BJ (cell line): Measurements from ENCODE around the gene DOCK6. TPM values are rescaled to one million over a fixed set of nuclear protein-coding genes. Genes with fewer than 3 reads are reported as not detected.
A peak's percentile ranks its signal among the peaks of the same experiment; 100 is the strongest.

Experiments used
- CTCF ChIA-PET: fragments of 350-600 bp; formaldehyde crosslinking; extraction: SDS; loops from one replicate; lab custom pipeline; 2021; ENCODE audit warnings: antibody characterized with exemption, inconsistent platforms; lab: Yijun Ruan, JAX
- POLR2A ChIA-PET: fragments of 300-600 bp; sonication (Branson Sonifier 250); formaldehyde crosslinking; extraction: SDS; loops from one replicate; lab custom pipeline; 2021; ENCODE audit warnings: antibody characterized with exemption; lab: Charles Lee
- DNase-seq: peaks from one replicate; pipeline ENCODE4 v3.0.0-alpha.2; 2011; ENCODE audit warnings: low read depth
- H3K27me3 ChIP-seq: 2 replicates; pipeline ENCODE4 v1.6.0; 2011; ENCODE audit warnings: low read length; ENCODE audit not compliant: control insufficient read depth, insufficient read depth
- H3K36me3 ChIP-seq: 2 replicates; pipeline ENCODE4 v1.5.1; 2011; ENCODE audit warnings: low read length; ENCODE audit not compliant: control insufficient read depth, insufficient read depth
- H3K4me3 ChIP-seq: 2 replicates; pipeline ENCODE4 v1.5.1; 2011; ENCODE audit warnings: low read depth, mild to moderate bottlenecking, control low read depth, low read length
- CTCF ChIP-seq: IDR thresholded peaks from 2 replicates; pipeline ENCODE4 v1.5.1; 2011; ENCODE audit warnings: low read depth, mild to moderate bottlenecking, control low read depth, inconsistent platforms, low read length, moderate library complexity; ENCODE audit not compliant: insufficient read depth
- polyA plus RNA-seq: library from polyadenylated mRNA; depleted of rRNA; stranded (reverse); fragments of >200 nt; gene quantifications from 2 replicates; pipeline ENCODE4 v1.2.3, GENCODE V29; 2011

Gene DOCK6
- polyA plus RNA-seq, 1 experiment = 15.2 TPM

GRCh38 chr19:11192957-11193939 lies 69.1 kb downstream of the DOCK6 start:
- POLR2A ChIA-PET = no interaction called here
- CTCF ChIA-PET = interaction anchor here (1.0 to 1.6 kb wide), 3 partner anchors 24 to 56 kb away, joined by 3 to 5 read pairs (median 4); partner anchors contain the start of gene SPC24

DNA sequence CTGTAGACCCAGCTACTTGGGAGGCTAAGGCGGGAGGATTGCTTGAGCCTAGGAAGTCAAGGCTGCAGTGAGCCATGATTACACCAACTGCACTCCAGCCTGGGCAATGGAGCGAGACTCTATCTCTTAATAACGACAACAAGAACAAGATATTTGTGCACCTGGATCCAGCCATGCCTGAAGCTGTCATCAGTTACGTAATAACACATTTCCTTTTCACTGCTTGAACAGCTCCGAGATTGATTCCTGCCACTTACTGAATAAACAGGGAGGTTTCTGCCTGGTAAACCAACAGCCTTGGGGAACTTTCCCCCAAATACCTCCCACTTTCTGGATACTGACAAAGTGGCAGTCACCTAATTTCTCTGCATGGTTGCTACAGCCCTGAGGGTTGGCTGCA lies 70.4 kb downstream of the DOCK6 start:
- no peak for TF ChIP-seq CTCF
- CTCF ChIA-PET = interaction anchor here (0.7 to 1.0 kb wide), 2 partner anchors 53 to 66 kb away, joined by 3 read pairs; no protein-coding TSS in a partner anchor
- POLR2A ChIA-PET = no interaction called here
- Histone ChIP-seq H3K27me3 (no peaks in the 10 kb centered on the region), H3K36me3 (peaks cover 33% of the 10 kb centered on the region), H3K4me3 (no peak overlapping the region)
- no peak for DNase-seq

More at GRCh38 chr19:11192957-11193939, 69.1 kb downstream of the DOCK6 start:
- H3K36me3 ChIP-seq = peaks cover 31% of the 10 kb centered on the region
- DNase-seq = no peak
- H3K27me3 ChIP-seq = no peaks in the 10 kb centered on the region
- no peak for TF ChIP-seq CTCF
- H3K4me3 ChIP-seq = no peak overlapping the region

DNA sequence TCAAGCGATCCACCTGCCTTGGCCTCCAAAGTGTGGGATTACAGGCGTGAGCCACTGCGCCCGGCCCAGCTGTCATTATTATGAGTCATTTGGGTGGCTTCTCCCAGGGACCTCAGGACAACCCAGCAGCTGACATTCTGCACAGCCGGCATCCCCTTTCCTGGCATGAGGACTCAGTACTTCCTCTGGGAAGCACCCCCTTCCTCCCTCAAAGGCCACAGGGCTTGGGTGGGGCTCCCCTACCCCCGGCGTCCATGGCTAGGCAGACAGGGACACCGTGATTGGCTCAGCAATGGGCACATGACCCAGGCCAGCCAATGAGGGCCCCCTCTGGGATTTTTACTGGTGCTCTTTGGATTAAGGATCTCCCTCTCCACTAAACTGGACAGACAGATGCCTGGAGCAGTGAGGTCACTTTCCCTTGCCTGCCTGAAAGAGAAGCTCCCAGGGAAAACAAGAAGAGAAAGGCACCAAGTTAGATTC lies 71.0 kb downstream of the DOCK6 start:
- Histone ChIP-seq H3K4me3 (no peak overlapping the region), H3K27me3 (no peaks in the 10 kb centered on the region), H3K36me3 (peaks cover 36% of the 10 kb centered on the region)
- POLR2A ChIA-PET = no interaction called here
- CTCF ChIA-PET = interaction anchor here (0.7 to 1.0 kb wide), 2 partner anchors 53 to 65 kb away, joined by 3 read pairs; no protein-coding TSS in a partner anchor
- TF ChIP-seq CTCF = no peak
- peak; percentile 62 for DNase-seq

- no peak for TF ChIP-seq CTCF
- Histone ChIP-seq H3K36me3 (peaks cover 40% of the 10 kb centered on the region), H3K4me3 (no peak overlapping the region), H3K27me3 (no peaks in the 10 kb centered on the region)
- DNase-seq = no peak
- POLR2A ChIA-PET = no interaction called here
- CTCF ChIA-PET = no interaction called here
These were observed 71.8 kb downstream of the DOCK6 start for GRCh38 chr19:11190501-11190900.

DNA sequence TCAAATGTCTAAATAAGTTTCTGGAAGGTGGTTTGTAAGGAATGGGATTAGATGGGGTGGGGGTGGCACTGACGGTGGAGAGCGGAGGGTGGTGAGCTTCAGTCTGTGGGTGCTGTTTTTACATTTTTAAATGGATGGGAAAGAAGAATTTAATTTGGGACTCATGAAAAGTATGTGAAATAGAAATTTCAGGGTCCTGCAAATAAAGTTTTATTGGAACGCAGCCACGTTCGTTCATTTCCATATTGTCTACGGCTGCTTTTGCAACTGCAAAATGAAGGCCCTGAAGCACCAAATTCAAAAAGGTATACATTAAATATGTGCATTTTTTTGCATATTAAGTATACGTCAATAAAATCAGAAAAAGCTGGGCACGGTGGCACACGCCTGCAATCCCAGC lies 74.9 kb downstream of the DOCK6 start:
- ChIA-PET POLR2A (no interaction called here), CTCF (no interaction called here)
- DNase-seq = no peak
- Histone ChIP-seq H3K27me3 (no peaks in the 10 kb centered on the region), H3K36me3 (peaks cover 27% of the 10 kb centered on the region), H3K4me3 (no peak overlapping the region)
- no peak for TF ChIP-seq CTCF
